Ascending aorta (tissue), 2 donors: Measurements from ENCODE around the gene SYPL1. TPM values are rescaled to one million over a fixed set of nuclear protein-coding genes. Genes with fewer than 3 reads are reported as not detected.

Source experiments
- DNase-seq, 2 donors: peaks; one replicate each; pipeline ENCODE4 v3.0.0-alpha.2; 2019; ENCODE audit warnings: low spot score in 2 of 2
- H3K27ac ChIP-seq, 2 donors: fragments of 200-600 bp; sonication (generic); one replicate each; pipeline ENCODE4 v1.5.1; 2016 to 2017; ENCODE audit warnings: mild to moderate bottlenecking in 1 of 2
- H3K27me3 ChIP-seq: fragments of 200-600 bp; sonication (generic); one replicate; pipeline ENCODE4 v1.5.1; 2017
- H3K36me3 ChIP-seq, 2 donors: fragments of 200-600 bp; sonication (generic); one replicate each; pipeline ENCODE4 v1.5.1; 2016
- H3K4me1 ChIP-seq, 2 donors: fragments of 200-600 bp; sonication (generic); one replicate each; pipeline ENCODE4 v1.5.1; 2016 to 2017; ENCODE audit warnings: mild to moderate bottlenecking in 1 of 2
- H3K4me3 ChIP-seq, 2 donors: fragments of 200-600 bp; sonication (generic); one replicate each; pipeline ENCODE4 v1.5.1; 2016 to 2017; ENCODE audit warnings: mild to moderate bottlenecking in 1 of 2
- H3K9me3 ChIP-seq, 2 donors: fragments of 200-600 bp; sonication (generic); one replicate each; pipeline ENCODE4 v1.5.1; 2016
- intact Hi-C: fragments of 100-400 bp; cut with DNase I; formaldehyde crosslinking; loops from one replicate; pipeline ENCODE4 v1.15.1; 2023
- total RNA-seq: library from RNA; depleted of rRNA; stranded (reverse); fragments of >200 nt; gene quantifications from one replicate; pipeline ENCODE4 v1.1.0, GENCODE V29; 2016
- TF ChIP-seq, protein P1 (sequence below), 3 experiments: fragments of 200-600 bp in 2 of 3; fragments of 450-650 bp in 1 of 3; sonication (generic) in 2 of 3; IDR thresholded peaks; one replicate each; pipeline ENCODE4 v1.5.1; 2016 to 2019; ENCODE audit warnings: antibody characterized with exemption in 3 of 3, mild to moderate bottlenecking in 1 of 3, moderate library complexity in 1 of 3

SYPL1 gene
- total RNA-seq, 1 donor from 2014 or later: 17.5 TPM

DNA sequence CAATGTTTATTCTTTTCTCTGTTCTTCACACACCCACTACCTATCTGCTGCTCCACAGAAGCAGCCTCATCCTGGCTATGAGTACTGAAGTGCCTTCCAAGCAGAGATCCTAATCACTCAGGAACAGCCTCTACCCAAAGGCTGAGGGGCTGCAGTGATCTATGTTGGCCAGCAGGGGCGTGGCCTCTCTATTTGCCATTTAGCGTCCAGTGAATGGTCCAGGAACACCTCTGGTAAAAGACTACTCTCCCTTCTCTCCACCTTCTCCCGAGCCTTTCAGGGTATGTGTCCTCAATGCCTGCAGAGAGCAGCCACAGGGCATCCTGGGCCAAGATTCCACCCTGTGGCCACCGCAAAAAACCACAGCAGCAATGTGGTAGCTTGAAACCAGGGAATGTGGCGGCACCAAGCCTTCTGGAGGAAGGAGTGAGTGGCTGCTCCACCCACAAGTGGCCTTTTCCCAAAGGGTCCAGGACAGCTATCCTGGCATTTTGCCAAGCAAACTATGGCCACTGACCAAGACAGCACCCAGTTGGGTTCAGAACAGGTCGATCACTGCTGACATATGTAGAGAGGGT is 70.9 kb downstream of the SYPL1 start:
- Histone ChIP-seq H3K4me1 (no peaks in the 10 kb centered on the region), H3K36me3 (no peaks in the 10 kb centered on the region), H3K4me3 (no peak overlapping the region), H3K27me3 (no peaks in the 10 kb centered on the region), H3K9me3 (no peaks in the 10 kb centered on the region), H3K27ac (no peak overlapping the region)
- TF ChIP-seq, protein P1, sequence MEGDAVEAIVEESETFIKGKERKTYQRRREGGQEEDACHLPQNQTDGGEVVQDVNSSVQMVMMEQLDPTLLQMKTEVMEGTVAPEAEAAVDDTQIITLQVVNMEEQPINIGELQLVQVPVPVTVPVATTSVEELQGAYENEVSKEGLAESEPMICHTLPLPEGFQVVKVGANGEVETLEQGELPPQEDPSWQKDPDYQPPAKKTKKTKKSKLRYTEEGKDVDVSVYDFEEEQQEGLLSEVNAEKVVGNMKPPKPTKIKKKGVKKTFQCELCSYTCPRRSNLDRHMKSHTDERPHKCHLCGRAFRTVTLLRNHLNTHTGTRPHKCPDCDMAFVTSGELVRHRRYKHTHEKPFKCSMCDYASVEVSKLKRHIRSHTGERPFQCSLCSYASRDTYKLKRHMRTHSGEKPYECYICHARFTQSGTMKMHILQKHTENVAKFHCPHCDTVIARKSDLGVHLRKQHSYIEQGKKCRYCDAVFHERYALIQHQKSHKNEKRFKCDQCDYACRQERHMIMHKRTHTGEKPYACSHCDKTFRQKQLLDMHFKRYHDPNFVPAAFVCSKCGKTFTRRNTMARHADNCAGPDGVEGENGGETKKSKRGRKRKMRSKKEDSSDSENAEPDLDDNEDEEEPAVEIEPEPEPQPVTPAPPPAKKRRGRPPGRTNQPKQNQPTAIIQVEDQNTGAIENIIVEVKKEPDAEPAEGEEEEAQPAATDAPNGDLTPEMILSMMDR (IDR thresholded peaks at IDR 0.05): peak; percentile 25 to 66 (median 46)
- intact Hi-C loops: loop anchor here (5.0 kb wide), 1 partner anchor 164 kb away; the partner anchor contains the start of gene ATXN7L1
- DNase-seq: no peak

Other genes starting within 250 kb of the SYPL1 start
- gene ATXN7L1, start 235.7 kb downstream of the SYPL1 start, total RNA-seq: 7.5 TPM
- 5.7 TPM for gene CDHR3, start 149.0 kb downstream of the SYPL1 start, total RNA-seq
- gene NAMPT, start 172.7 kb upstream of the SYPL1 start, total RNA-seq: 128 TPM